Spleen (tissue), 11 donors: ENCODE measurements around the gene CDC34. TPM values are rescaled to one million over a fixed set of nuclear protein-coding genes. Genes with fewer than 3 reads are reported as not detected.

Experiments
- DNase-seq: peaks from one replicate; pipeline ENCODE4 v3.0.0-alpha.2; 2020
- H3K27ac ChIP-seq, 8 donors: fragments of 200-600 bp; sonication (generic) in 7 of 8; 1 replicate in 4 of 8; 2 replicates in 4 of 8; pipeline versions ENCODE4 v1.5.0 to v1.8.0; 2016 to 2021; ENCODE audit warnings: inconsistent platforms in 4 of 8, mild to moderate bottlenecking in 4 of 8, moderate library complexity in 1 of 8
- H3K27me3 ChIP-seq, 7 donors: fragments of 200-600 bp; sonication (generic) in 6 of 7; replicated peaks in 1 of 7; 1 replicate in 4 of 7; 2 replicates in 3 of 7; pipeline versions ENCODE4 v1.5.0 to v1.8.0; 2016 to 2021; ENCODE audit warnings: inconsistent platforms in 3 of 7, mild to moderate bottlenecking in 1 of 7
- H3K36me3 ChIP-seq, 6 donors: fragments of 200-600 bp; sonication (generic) in 5 of 6; 1 replicate in 4 of 6; 2 replicates in 2 of 6; pipeline versions ENCODE4 v1.5.0 to v1.8.0; 2016 to 2021; ENCODE audit warnings: inconsistent platforms in 2 of 6
- H3K4me1 ChIP-seq, 6 donors: fragments of 200-600 bp; sonication (generic) in 5 of 6; 1 replicate in 3 of 6; 2 replicates in 3 of 6; pipeline versions ENCODE4 v1.5.0 to v1.8.0; 2016 to 2021; ENCODE audit warnings: inconsistent platforms in 3 of 6
- H3K4me3 ChIP-seq, 8 donors: fragments of 200-600 bp; sonication (generic) in 7 of 8; 1 replicate in 4 of 8; 2 replicates in 4 of 8; pipeline versions ENCODE4 v1.5.0 to v1.8.0; 2016 to 2021; ENCODE audit warnings: inconsistent platforms in 4 of 8, mild to moderate bottlenecking in 4 of 8, moderate library complexity in 2 of 8
- H3K9me3 ChIP-seq, 8 donors: fragments of 200-600 bp; sonication (generic) in 7 of 8; 1 replicate in 4 of 8; 2 replicates in 4 of 8; pipeline versions ENCODE4 v1.5.0 to v1.8.0; 2016 to 2021; ENCODE audit warnings: inconsistent platforms in 4 of 8
- CTCF ChIP-seq, 11 experiments: fragments of 200-600 bp in 7 of 11; fragments of 450-650 bp in 4 of 11; sonication (generic) in 4 of 11; IDR thresholded peaks in 8 of 11; conservative IDR thresholded peaks in 3 of 11; 1 replicate in 7 of 11; 2 replicates in 4 of 11; pipeline versions ENCODE4 v1.4.0 to v1.8.0; 2016 to 2021; ENCODE audit warnings: antibody characterized with exemption in 11 of 11, inconsistent platforms in 4 of 11, mild to moderate bottlenecking in 1 of 11
- POLR2AphosphoS5 ChIP-seq, 3 donors: sonication (generic); formaldehyde crosslinking; IDR thresholded peaks; one replicate each; pipeline ENCODE4 v1.5.1; 2017; ENCODE audit warnings: antibody characterized with exemption in 3 of 3
- WGBS, 5 donors: extraction: QIAGEN DNeasy Blood & Tissue Kit in 3 of 5; methylation state at CpG; one replicate each; pipeline versions ENCODE4 v1.1.5 to v1.1.7; 2013 to 2018; 5-methylcytosine and 5-hydroxymethylcytosine counted together
- intact Hi-C: fragments of 100-400 bp; cut with DNase I; formaldehyde crosslinking; loops from one replicate; pipeline ENCODE4 v1.15.0; 2023; ENCODE audit warnings: low total_unique reads
- polyA plus RNA-seq, 3 donors: library from polyadenylated mRNA; stranded (reverse); fragments of 200-250 nt; gene quantifications; one replicate each; pipeline ENCODE4 v1.2.1, GENCODE V29; 2013
- total RNA-seq, 7 donors: library from RNA; depleted of rRNA in 3 of 7; stranded (reverse); fragments of >200 nt in 3 of 7; fragmentation: NEBNext Ultra II Directional in 4 of 7; extraction: Animal tissue kit (Norgen Biotek cat#: 25700) in 4 of 7; gene quantifications; one replicate each; pipeline versions ENCODE4 v1.1.0 to v1.2.1, GENCODE V29; 2016 to 2021
- donor health status: healthy with polysubstance abuse.
- donor health status: DM: no; HTN: no; CAD: no; lungs with moderate emphysema.
- donor health status: DM: no; HTN: no; CAD: no.
- donor health status: Bipolar disorder and iron deficiency.
- donor health status: healthy.
- donor health status: DM: no; HTN: no; CAD: no.
- donor health status: DM: yes; HTN: yes; CAD: no.

CDC34 gene
- total and polyA plus RNA-seq, 10 donors: 35.9 to 83.9 (median 49.3) TPM

DNA sequence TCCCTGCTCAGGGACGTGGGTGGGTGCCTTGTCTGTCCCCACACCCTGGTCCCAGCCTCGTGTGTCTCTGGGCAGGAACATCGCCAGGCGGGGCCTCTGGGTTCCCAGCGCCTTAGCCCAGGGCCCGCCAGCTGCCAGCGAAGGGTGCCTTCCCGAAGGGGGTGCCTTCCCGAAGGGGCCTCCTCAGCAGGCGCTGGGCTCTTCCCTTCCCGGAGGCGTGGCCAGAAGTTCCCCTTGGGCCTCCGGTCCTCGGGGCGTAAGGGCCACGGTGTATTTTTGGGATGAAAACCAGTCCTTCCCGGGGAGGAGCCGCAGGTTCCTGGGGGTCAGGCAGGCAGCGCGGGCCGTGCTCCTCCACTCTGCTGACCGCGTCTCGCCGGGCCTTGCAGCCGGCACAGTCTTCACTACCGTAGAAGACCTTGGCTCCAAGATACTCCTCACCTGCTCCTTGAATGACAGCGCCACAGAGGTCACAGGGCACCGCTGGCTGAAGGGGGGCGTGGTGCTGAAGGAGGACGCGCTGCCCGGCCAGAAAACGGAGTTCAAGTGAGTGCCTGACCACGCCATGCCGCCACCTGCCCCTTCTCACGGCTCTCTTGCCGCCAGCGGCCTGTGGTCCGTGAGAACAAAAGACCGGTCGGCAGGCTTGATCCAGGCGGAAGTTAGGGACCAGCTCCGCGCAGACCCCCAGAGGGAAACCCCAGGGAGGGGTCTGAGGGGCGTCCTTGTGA lies 47.7 kb downstream of the CDC34 start:
- H3K4me1 ChIP-seq: peaks cover 22 to 62% (median 44%) of the 10 kb centered on the region in 6 donors
- H3K27ac ChIP-seq: no peak overlapping the region
- peaks cover 6 to 77% (median 54%) of the 10 kb centered on the region in 6 donors for H3K36me3 ChIP-seq
- TF ChIP-seq POLR2AphosphoS5 (IDR thresholded peaks at IDR 0.05): peak in 1 of 3 donors; percentile 2
- TF ChIP-seq CTCF (IDR thresholded peaks at IDR 0.05 in 8 of 11, conservative IDR thresholded peaks at IDR 0.05 in 3 of 11): no peak
- DNase-seq: no peak
- H3K4me3 ChIP-seq: no peak overlapping the region
- no peaks in the 10 kb centered on the region for H3K9me3 ChIP-seq
- WGBS, 5 donors: 87 to 96% (median 92%) methylated on average over 20 to 46 of the region's 46 CpGs
- intact Hi-C loops: no loop called here
- H3K27me3 ChIP-seq: peaks cover 0 to 7% (median 0%) of the 10 kb centered on the region in 7 donors

- no peak for DNase-seq
- intact Hi-C loops: loop anchor here (10.0 kb wide), 1 partner anchor 155 kb away; no protein-coding TSS in a partner anchor
Measured at GRCh38 chr19:579842-580155, 48.2 kb downstream of the CDC34 start.

GRCh38 chr19:580274-580835 lies 48.8 kb downstream of the CDC34 start:
- Histone ChIP-seq H3K36me3 (peaks cover 6 to 77% (median 54%) of the 10 kb centered on the region in 6 donors), H3K9me3 (no peaks in the 10 kb centered on the region), H3K27ac (no peak overlapping the region), H3K4me1 (peaks cover 13 to 57% (median 36%) of the 10 kb centered on the region in 6 donors), H3K27me3 (peaks cover 0 to 18% (median 5%) of the 10 kb centered on the region in 7 donors), H3K4me3 (no peak overlapping the region)
- TF ChIP-seq POLR2AphosphoS5 (IDR thresholded peaks at IDR 0.05) (peak in 1 of 3 donors; percentile 6), CTCF (IDR thresholded peaks at IDR 0.05 in 8 of 11, conservative IDR thresholded peaks at IDR 0.05 in 3 of 11) (no peak)
- no peak for DNase-seq
- intact Hi-C loops: loop anchor here (10.0 kb wide), 1 partner anchor 154 kb away; no protein-coding TSS in a partner anchor
- WGBS, 5 donors: 75 to 95% (median 93%) methylated on average over 2 to 22 of the region's 22 CpGs

More at GRCh38 chr19:579842-580155, 48.2 kb downstream of the CDC34 start:
- Histone ChIP-seq H3K4me3 (no peak overlapping the region), H3K36me3 (peaks cover 6 to 77% (median 54%) of the 10 kb centered on the region in 6 donors), H3K27me3 (peaks cover 0 to 13% (median 1%) of the 10 kb centered on the region in 7 donors), H3K4me1 (peaks cover 18 to 62% (median 41%) of the 10 kb centered on the region in 6 donors), H3K9me3 (no peaks in the 10 kb centered on the region), H3K27ac (no peak overlapping the region)
- 80 to 97% (median 94%) methylated on average over 1 to 11 of the region's 11 CpGs for WGBS, 5 donors
- TF ChIP-seq CTCF (IDR thresholded peaks at IDR 0.05 in 8 of 11, conservative IDR thresholded peaks at IDR 0.05 in 3 of 11): no peak
- TF ChIP-seq POLR2AphosphoS5 (IDR thresholded peaks at IDR 0.05): peak in 1 of 3 donors; percentile 8
